Lung (tissue), 12 donors: ENCODE measurements around the gene EPG5. TPM values are rescaled to one million over a fixed set of nuclear protein-coding genes. Genes with fewer than 3 reads are reported as not detected.

Experiments used
- ATAC-seq: fragments of 200-7000 bp; cut with Tn5 transposase; one replicate; pipeline ENCODE4 v1.9.1; 2020; ENCODE audit warnings: moderate number of reproducible peaks; ENCODE audit not compliant: insufficient read depth, low FRiP score
- DNase-seq, 3 donors: peaks; one replicate each; pipeline ENCODE4 v3.0.0-alpha.2; 2013 to 2017
- H3K27ac ChIP-seq, 2 donors: one replicate each; pipeline ENCODE4 v1.5.1; 2013; ENCODE audit warnings: mild to moderate bottlenecking in 2 of 2, moderate library complexity in 2 of 2, control low read depth in 1 of 2, inconsistent platforms in 1 of 2, low read depth in 1 of 2, low read length in 1 of 2
- H3K27me3 ChIP-seq, 3 donors: one replicate each; pipeline ENCODE4 v1.5.1; 2013; ENCODE audit warnings: low read length in 2 of 3; ENCODE audit not compliant: control insufficient read depth in 3 of 3, insufficient read depth in 3 of 3
- H3K36me3 ChIP-seq, 4 donors: one replicate each; pipeline ENCODE4 v1.5.1; 2013; ENCODE audit warnings: low read length in 4 of 4, mild to moderate bottlenecking in 1 of 4, moderate library complexity in 1 of 4; ENCODE audit not compliant: control insufficient read depth in 4 of 4, insufficient read depth in 4 of 4
- H3K4me1 ChIP-seq, 5 donors: one replicate each; pipeline ENCODE4 v1.5.1; 2013; ENCODE audit warnings: low read length in 5 of 5, mild to moderate bottlenecking in 2 of 5, moderate library complexity in 1 of 5; ENCODE audit not compliant: control insufficient read depth in 5 of 5, insufficient read depth in 5 of 5
- H3K4me3 ChIP-seq: one replicate; pipeline ENCODE4 v1.5.1; 2013; ENCODE audit warnings: mild to moderate bottlenecking, control low read depth, moderate library complexity
- H3K9ac ChIP-seq, 2 donors: one replicate each; pipeline ENCODE4 v1.5.1; 2013; ENCODE audit warnings: low read length in 2 of 2, control low read depth in 1 of 2; ENCODE audit not compliant: insufficient read depth in 1 of 2
- H3K9me3 ChIP-seq, 4 donors: one replicate each; pipeline ENCODE4 v1.5.1; 2013; ENCODE audit warnings: low read length in 3 of 4, mild to moderate bottlenecking in 1 of 4, moderate library complexity in 1 of 4; ENCODE audit not compliant: control insufficient read depth in 4 of 4, insufficient read depth in 3 of 4
- CTCF ChIP-seq: IDR thresholded peaks from 2 replicates; pipeline ENCODE4 v1.5.1; 2012; ENCODE audit warnings: mild to moderate bottlenecking; ENCODE audit errors: control extremely low read depth, extremely low read depth
- WGBS, 2 donors: extraction: QIAGEN DNeasy Blood & Tissue Kit; methylation state at CpG; one replicate each; pipeline ENCODE4 v1.1.7; 2013; 5-methylcytosine and 5-hydroxymethylcytosine counted together
- polyA plus RNA-seq, 2 donors: library from polyadenylated mRNA; stranded (reverse); fragments of 200-250 nt; gene quantifications; one replicate each; pipeline ENCODE4 v1.2.1, GENCODE V29; 2013
- total RNA-seq, 2 donors: library from RNA; depleted of rRNA in 1 of 2; stranded (reverse); fragments of >200 nt in 1 of 2; gene quantifications; one replicate each; pipeline ENCODE4 v1.2.1, GENCODE V29; 2014 to 2021
- donor health status: control.
- donor health status: control.
- donor health status: Bipolar disorder and iron deficiency.
- donor health status: healthy.
- donor health status: DM: yes; HTN: yes; CAD: no.

EPG5 gene
- total and polyA plus RNA-seq, 4 donors: 7.0 to 64.5 (median 20.9) TPM

DNA sequence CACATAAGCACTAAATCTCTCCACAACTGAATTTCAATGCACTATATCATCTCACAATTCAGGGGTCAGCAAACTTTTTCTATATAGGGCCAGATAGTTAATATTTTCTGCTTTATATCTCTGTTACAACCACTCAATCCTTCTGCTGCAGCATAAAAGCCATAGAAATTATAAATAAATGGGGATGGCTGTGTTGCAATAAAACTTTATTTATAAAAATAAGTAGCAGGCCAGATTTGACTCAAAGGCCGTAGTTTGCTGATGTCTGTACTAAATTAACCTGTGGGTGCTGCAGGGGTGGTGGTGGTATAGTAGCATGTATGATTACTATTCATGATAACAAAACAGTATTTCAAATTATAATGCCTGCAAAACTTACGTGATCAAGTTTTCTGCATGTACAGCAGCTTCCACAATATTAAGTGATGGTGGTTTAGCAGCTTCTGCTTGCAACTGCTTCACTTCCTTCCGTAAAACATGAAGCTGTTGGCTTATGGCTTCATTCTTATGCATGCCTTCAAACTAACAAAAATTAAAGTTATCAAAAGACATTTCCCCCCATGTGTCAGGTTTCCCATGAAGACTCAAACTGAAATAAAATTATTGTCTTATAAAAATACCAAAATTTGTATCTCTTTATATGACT, 77.6 kb downstream of the EPG5 start:
- peaks cover 12 to 20% (median 13%) of the 10 kb centered on the region in 4 donors for H3K36me3 ChIP-seq

DNA sequence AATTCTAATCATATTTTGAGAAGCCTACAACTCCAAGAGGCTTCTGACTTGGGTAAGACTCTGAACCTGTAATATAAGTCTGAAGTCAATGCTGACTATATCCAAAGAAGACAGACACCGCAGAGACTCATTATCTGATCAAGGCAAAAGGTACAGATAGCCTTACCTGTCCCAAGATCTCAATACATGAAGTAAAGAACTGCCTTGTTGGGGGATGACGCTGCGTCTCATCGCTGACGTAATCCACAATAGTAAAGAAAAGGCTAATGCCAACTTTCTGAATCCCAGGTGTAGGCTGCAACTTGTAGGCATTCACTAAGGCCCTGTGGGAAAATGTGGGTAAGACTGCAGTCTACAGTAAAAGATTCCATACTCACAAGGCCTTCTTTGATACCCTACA, 79.5 kb downstream of the EPG5 start:
- 98 to 99% methylated on average over 5 of the region's 5 CpGs for whole genome bisulfite sequencing, 2 donors
- no peaks in the 10 kb centered on the region for H3K9me3 ChIP-seq
- H3K9ac ChIP-seq: no peak overlapping the region
- H3K27ac ChIP-seq: no peak overlapping the region
- H3K27me3 ChIP-seq: no peaks in the 10 kb centered on the region
- H3K36me3 ChIP-seq: peaks cover 13 to 27% (median 18%) of the 10 kb centered on the region in 4 donors
- TF ChIP-seq CTCF: no peak
- DNase-seq: no peak
- H3K4me3 ChIP-seq: no peak overlapping the region
- no peaks in the 10 kb centered on the region for H3K4me1 ChIP-seq
- ATAC-seq: no peak

More for the DNA sequence above, 77.6 kb downstream of the EPG5 start:
- WGBS, 2 donors: 57 to 77% methylated on average over 3 of the region's 3 CpGs
- no peak for DNase-seq
- Histone ChIP-seq H3K9ac (no peak overlapping the region), H3K27me3 (no peaks in the 10 kb centered on the region), H3K9me3 (no peaks in the 10 kb centered on the region), H3K27ac (no peak overlapping the region), H3K4me3 (no peak overlapping the region), H3K4me1 (no peaks in the 10 kb centered on the region)
- TF ChIP-seq CTCF: no peak
- ATAC-seq: no peak

DNA sequence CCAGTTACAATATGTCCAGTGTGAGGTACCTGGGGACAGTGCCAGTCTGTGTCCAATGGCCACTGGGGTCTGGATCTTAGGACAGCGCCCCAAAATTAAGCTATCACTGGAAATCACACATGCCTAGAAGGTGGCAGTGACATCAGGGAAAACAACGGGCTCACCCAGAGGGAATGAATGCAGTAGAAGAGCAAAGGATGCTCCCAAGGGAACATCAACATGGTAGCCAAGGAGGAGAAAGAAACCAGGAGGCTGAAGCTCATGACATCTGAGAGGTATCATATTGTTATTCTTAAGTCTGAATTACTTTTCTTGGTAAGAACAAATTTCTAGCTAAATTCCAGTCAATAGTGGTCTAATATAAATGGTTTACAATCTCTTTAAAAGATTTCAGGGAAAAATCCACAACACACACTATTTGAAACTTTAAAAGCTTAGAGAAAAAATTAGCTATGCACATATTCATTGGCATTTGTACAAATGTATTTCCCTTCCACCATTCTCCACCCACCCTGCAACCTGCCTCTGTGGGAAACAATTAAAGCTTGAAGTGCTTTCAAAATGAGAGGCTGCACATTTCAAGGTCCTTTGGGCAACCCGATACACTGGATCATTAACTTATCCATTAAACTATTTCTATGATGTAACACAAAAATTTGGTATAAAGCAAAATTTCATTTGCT, 86.1 kb downstream of the EPG5 start:
- DNase-seq (no peak), ATAC-seq (no peak)
- H3K36me3 ChIP-seq: peaks cover 5 to 24% (median 17%) of the 10 kb centered on the region in 4 donors
- no peak overlapping the region for H3K27ac ChIP-seq
- H3K9ac ChIP-seq: no peak overlapping the region
- no peaks in the 10 kb centered on the region for H3K27me3 ChIP-seq
- WGBS, 2 donors: 92 to 94% methylated on average over 3 of the region's 3 CpGs
- no peak overlapping the region for H3K4me3 ChIP-seq
- TF ChIP-seq CTCF: no peak
- no peaks in the 10 kb centered on the region for H3K9me3 ChIP-seq
- H3K4me1 ChIP-seq: peaks cover 0 to 1% (median 0%) of the 10 kb centered on the region in 5 donors
